Cortex of kidney (tissue), 1 donor: ENCODE results near the gene OLFM1.

ENCODE experiments used
- DNase-seq: peaks from one replicate; lab custom pipeline; 2025; lab: John Stamatoyannopoulos, UW

Gene OLFM1

DNA sequence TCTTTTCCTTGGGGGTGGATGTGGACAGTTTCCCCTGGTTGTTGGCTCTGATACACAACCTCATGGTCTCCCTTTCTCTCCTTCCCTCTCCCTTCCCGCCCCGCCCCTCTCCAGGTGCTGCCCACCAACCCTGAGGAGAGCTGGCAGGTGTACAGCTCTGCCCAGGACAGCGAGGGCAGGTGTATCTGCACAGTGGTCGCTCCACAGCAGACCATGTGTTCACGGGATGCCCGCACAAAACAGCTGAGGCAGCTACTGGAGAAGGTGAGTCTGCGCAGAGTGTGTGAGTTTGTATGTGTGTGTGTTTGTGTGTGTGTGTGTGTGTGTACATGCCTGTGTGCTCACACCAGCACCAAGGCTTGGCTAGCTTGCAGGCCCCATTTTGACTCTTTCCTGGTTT is 2.6 kb downstream of the OLFM1 start:
- DNase-seq: no peak

DNA sequence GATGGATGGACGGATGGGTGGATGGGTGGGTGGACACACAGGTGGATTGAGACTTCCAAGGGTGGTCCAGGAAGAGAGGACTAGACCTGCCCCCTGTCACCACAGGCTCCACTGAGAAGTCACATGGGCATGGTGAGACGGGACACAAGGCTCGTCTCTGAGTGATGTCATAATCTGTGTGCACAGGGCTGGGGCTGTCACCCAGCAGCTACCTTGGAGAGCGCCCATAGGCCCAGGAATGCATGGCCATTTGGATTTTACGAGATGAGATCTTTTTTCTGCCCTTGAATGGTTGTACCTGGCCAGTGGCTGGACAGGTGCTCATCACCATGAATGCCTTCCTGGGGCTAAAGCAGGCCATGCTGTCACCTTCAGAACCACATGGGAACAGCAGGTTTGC is 3.1 kb downstream of the OLFM1 start:
- DNase-seq: no peak

DNA sequence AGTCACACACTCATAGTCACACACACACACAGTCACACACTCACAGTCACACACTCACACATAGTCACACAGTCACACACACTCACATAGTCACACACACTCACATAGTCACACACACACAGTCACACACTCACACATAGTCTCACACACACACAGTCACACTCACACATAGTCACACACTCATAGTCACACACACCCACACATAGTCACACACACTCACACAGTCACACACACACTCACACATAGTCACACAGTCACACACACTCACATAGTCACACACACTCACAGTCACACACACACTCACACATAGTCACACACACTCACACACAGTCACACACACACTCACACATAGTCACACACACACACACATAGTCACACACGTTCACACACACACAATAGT is 4.1 kb downstream of the OLFM1 start:
- no peak for DNase-seq

DNA sequence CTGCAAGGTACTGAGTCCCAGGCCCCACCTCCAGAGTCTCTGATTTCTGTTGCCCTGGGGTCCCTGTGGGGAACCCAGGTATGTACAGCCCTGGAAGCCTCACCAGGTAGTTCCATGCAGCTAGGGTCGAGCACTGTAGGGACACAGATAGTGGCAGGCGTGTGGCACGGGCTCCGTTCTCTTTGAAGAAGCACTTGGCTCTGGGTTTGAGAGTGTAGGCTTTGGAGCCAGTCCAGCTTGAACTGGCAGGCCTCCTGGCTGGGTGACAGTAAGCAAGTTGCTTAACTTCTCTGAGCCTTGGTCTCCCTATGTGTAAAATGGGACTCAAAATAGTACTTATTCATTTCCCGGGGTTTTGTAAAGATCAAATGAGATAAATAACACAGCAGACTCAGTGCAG is 5.6 kb downstream of the OLFM1 start:
- DNase-seq: no peak

DNA sequence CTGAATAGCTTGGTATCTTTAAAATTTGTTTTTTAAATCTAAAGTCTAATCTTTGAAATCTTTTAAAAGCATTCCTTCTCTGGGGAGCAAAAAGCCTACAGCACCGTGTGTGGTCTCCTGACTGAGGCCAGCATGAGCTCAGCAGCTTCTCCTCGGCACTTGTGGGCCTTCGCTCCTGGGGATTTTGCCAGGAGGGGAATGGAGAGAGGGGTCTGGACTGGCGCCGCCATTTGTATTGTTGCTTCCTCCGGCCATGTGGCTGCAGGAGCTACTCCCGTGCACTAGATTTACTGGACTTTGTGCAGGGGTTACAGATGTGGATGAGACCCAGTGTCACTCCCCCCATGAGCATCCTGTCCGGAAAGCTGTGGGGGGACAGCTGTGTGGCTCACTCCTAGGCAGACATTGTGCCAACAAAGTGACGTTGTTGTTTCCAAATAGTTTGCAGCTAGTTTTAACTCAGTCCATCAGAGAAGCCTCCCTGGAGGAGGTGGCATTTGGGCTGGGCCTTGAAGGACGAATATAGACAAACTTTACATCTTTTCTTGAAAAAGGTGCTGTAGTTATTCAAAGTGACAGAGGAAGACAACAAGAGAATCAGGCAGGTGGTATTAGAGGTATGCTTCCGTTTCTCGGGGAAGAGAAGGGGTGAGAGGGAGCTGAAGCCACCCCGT is 6.6 kb downstream of the OLFM1 start:
- no peak for DNase-seq

DNA sequence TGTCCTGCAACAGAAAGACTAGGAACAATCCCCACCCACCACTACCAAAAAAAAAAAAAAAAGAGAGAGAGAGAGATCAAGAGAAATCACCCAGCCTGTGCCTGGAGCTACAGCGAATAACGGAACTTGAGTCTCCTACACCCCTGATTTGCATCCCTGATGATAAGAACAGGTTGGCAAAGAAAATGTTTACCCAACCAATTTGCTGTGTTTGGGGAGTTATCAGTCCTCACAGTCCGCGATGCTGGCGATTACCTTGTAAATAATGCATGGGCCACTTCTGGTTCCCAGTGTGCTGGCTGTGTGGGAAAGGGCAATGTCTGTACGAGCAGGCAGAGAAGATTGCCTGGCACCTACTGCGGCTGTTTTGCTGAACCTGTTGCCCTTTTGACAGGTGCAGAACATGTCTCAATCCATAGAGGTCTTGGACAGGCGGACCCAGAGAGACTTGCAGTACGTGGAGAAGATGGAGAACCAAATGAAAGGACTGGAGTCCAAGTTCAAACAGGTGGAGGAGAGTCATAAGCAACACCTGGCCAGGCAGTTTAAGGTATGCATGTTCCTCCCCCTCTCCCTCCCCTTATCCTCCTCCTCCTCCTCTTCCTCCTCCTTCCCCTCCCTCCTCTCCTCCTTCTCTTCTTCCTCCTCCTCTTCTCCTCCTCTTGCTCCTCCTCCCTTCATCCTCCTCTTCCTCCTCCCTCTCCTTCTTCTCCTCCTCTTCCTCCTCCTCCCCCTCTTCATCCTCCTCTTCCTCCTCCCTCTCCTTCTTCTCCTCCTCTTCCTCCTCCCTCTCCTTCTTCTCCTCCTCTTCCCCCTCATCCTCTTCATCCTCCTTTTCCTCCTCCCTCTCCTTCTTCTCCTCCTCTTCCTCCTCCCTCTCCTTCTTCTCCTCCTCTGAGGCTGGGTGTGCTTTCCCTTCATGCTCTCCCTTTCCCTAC is 8.3 kb downstream of the OLFM1 start:
- no peak for DNase-seq

DNA sequence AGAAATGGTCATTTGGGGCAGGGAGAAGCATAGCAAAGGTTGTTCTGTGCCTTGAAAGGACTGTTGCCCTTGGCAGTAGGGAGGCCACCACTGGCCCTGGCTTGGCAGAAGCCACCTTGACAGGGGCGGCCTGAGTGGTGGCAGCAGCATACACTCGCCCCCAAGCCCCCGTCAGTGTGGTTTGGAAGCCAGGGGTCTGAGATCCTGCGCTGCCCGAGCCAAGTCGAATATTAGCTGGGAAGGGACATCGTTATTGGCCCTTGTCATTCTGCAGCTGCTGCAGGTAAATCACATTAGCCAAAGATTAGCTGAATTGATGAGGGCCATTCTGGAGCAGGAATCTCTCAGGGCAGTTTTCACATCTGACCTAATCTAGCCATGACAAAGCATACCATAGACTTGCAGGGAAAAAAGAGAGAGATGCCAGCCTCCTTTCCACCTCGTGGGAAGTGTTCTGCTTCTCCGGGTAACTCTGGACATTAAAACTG is 9.0 kb downstream of the OLFM1 start:
- no peak for DNase-seq

DNA sequence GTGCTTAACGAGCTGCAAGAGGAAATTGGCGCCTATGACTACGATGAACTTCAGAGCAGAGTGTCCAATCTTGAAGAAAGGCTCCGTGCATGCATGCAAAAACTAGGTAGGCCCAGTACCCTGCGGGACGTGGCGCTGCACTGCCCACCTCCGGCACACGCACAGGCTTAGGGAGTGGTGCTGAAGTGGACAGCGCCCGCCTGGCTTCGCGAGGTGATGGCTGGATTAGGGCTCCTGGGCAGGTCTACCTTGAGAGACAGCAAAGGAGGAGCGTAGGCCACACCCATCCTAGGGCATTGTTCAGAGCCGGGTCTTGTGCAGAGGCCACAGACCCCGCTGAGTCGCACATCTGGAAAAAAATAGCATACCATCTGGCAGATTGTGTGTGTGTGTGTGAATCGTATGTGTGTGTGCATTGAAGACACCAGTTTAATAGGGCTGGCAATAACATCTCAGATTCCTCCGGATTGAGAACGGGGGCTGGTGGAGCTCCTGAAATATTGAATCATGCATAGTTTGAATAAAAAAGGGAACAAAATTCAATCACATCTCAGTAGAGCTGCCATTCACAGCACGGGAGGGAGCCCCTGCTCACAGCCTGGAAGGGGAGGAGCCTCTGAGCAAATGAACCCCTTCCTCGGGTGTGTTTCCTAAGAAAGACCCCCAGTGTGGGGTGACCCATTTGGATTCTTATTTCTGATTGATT is 11.1 kb downstream of the OLFM1 start:
- DNase-seq: no peak

DNA sequence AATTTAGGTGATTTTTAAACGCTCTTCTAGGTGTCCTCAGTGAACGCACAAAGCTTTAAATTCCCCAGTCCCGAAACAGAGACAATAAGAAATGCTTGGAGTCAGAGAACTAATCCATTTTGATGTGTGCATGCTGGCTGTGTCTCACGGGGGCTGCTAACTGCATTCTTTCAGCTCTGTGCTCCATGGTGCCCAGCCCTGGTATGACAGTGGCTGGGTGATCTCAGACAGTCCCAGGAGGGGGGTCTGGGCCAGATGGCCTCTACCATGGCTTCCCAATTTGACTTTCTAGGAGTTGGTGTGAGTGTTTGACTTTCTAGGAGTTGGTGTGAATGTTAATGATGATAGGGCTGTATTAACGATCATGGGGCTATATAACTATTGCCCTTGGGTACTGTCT is 12.1 kb downstream of the OLFM1 start:
- DNase-seq: no peak

DNA sequence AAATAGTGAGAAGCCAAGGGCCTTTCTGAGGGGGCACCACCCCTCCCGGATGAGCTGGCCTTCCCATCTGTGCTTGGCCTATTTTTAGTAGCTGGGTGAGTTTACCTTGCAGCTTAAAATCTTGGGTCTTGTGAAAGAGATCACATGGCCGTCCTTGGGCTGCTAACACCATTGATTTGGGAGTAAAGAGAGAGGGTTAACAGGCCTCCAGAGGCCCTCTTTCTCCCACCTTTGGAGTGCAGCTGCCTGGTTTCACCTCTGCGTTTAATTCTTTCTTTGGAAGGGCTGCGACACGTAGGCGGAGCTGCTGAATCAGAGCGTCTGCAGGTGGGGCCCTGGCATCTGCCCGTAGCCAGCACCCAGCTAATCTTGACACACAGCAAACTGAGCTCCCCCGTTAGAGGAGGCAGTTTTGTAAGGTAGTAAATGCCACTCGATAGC is 12.8 kb downstream of the OLFM1 start:
- DNase-seq: no peak

DNA sequence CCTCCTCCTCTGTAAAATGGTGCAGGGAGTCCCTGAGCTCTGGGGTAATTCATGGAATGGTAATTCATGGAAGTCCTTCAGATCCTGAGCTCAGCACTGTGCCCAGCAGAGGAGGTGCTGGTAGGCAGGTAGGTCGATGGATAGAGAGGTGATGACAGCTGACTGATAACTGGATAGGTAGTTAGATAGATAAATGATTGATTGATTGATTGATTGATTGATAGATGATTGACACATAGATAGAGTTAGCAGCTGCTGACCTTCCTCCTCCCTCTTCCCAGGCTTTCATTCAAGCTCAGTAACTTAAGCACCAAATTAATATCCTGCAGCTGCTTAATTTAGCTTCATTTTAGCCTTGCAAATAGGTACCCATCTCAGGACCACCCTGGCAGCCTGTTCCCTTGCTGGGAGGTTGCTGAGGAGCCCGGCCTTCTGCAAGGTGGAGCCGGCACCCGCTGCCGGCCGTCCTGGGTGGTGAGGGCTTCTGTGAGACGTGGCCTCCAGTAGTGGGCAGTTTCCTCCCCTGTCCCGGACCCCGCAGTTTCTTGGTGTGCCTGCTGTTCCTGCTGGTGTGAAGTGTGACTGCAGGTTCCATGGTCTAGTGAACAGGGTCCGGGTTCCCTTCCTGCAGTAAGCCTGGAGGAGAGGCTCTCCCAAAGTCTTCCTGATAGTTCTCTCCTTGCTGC is 13.4 kb downstream of the OLFM1 start:
- DNase-seq: no peak

DNA sequence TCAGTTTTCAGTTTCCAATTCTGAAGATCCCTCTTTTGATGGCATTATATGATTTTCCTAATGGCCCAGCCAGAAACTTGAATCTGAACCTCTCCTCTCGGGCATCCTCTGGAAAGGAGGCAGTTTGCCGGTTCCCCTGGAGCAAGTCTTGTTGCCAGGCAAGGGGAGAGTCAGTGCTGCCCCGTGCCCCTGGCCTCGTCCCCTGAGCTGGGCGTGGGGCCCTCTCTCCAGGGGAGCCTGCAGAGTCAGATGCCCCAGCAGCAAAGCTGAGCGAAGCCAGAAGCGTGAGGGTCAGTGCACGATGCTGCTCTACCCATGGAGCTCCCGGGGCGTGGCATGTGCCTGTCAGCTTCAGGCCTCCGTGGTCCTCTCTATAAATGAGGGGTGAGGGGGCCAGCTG is 14.0 kb downstream of the OLFM1 start:
- DNase-seq: no peak

DNA sequence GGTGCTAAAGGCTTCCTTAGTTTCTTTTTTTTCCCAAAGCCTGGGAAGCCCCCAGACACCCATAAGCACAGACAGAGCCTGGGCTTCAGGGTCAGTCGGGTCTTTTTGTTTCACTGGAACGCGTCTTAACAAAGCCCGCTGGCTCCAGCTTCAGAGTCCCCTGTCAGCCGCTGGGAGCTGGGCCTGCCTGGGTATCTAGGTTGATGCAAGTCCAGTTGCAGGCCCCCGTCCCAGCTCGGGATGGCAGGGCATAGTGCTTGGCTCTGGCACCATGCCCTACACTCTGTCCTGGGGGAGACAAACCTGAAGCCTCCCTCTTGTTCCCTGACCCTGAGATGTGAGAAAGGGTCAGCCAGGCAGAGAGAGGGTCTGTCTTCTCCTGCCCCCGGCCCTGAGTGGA is 14.5 kb downstream of the OLFM1 start:
- DNase-seq: no peak

DNA sequence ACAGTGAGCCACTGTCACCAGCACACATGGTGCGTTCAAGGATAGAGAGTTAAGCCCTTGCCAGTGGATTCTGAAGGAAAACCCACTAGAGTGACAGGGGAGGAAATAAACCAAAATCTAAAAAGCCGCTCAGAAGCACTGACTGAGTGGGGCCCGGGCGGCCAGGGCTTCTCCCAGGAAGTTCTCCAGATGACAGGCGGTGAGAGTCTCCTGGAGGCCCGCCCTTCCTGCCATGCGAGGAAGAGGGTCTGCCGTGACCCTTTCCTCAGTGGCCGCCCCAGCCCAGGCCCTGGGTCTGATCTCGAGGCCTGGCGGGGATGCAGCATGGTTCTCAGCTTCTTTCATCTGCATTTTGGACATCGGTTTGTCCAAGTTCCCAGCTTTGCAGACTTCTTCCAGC is 14.9 kb downstream of the OLFM1 start:
- no peak for DNase-seq

DNA sequence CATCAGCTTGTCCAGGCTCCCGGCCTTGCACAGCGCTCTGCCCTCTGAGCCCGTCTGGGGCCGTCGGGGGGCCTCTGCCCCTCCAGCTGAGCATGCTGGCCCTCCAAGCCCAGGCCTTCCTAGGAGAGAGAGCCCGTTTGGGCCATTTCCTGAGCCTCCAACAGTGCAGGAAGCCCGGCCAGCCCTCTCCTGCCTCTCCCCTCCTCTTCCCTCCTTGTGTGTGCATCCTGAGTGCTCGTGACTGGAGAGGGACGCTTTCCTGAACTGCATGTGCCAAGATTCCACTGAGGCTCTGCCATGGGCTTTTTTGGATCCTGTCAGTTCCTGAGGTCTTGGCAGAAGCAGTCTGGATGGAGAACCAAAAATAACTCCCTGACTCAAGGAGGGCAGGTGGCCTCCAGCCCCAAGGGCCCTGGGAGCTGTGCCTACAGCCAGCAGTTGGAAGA is 15.6 kb downstream of the OLFM1 start:
- no peak for DNase-seq

DNA sequence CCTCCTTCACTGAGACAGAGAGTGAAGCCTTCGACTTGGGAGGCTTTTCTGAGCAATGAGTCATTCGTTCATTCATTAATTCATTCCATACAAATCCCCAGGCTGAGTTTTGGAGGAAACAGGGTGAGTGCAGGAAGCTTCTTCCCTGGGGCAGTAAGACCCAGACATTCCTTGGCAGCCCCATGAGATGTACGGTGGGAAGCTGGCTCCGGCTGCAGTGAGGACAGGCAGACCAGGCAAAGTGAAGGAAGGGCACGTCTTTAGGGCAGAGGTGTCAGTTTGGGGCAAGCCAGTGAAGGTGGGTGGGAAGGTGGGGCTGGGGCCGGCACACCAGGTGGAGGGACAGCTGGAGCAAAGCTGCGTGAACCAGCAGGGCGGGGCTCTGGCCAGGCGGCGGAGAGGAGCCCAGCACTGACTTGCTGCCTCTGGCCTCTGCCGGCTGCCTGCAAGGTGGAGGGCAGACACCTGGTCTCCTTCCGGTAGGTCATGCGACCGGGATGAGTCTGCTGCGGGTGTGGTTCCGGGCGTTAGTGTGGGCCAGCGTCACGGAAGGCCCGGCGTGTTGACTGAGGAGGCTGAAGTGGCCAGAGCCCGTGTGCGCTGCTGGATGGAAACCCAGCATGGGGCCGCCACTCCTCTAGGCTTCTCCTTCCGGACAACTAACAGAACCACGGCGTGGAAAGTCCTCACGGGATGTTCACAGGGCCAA is 16.6 kb downstream of the OLFM1 start:
- no peak for DNase-seq

DNA sequence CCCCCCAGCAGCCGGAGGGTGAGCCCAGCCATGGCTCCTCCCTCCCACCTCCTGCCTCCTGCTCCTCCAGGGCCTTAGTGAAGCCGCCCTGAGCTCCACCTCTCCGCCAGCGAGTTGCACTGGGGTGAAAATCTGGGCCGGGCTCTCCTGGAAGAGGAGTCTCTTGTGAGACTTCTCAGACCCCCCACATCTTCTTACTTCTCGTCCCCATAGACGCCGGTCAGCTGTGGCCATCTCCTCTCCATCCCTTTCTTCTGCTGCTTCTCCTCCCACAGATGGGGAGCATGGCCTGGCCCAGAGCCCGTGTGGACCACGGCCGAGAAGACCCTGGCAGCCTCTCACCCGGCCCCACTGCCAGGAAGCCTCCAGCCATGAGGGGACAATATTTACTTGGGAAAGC is 17.3 kb downstream of the OLFM1 start:
- no peak for DNase-seq

DNA sequence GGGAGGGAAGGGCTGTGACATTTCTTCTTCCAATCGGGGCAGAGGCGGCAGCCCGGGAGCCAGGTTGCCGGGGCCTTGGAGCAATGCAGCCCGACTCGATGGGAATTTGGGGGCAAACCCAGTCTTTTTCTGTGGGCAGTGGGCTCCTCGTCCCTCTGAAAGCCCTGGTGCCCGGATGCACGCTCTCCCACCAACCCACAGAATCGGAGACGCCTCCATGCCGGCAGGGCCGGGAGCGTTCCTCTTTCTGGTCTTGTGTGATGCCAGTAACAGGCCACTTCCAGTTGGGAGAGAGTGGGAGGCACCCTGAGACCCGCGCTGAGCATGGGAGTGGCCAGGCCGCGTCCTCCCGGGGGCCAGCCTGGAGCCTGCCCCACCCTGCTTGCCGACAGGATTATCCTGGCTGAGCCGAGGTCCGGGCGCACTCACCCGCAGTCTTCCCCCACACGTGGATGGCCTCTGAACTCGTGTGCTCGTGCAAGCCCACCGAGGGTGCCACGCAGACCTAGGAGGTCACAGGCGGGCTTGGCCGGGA is 17.8 kb downstream of the OLFM1 start:
- no peak for DNase-seq

DNA sequence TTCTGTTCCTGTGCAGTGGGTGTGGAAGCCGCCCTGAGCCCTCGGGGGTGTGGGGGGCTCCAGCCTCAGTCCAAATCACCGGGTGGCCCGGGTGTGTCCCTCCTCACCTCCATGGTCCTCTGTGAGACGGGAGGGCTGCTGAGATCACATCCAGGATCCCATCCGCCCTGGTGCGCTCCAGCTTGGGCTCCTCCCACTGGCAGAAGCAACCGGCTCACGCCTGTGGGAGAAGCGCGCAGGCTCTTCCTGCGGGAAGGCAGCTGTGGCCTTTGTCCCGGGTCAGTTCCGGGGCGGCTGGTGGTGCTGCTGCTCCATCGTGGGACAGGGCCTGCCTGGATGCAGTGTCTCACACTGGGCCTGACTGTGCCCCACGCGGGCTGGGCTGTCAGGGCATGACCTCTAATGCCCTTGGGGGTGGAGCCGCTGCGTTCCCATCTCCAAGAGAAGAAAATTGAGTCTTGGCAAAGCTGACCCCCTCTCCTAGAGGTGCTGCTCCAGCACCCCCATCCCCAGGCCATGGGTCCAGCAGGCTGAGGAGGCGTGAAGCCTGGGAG is 18.5 kb downstream of the OLFM1 start:
- no peak for DNase-seq

DNA sequence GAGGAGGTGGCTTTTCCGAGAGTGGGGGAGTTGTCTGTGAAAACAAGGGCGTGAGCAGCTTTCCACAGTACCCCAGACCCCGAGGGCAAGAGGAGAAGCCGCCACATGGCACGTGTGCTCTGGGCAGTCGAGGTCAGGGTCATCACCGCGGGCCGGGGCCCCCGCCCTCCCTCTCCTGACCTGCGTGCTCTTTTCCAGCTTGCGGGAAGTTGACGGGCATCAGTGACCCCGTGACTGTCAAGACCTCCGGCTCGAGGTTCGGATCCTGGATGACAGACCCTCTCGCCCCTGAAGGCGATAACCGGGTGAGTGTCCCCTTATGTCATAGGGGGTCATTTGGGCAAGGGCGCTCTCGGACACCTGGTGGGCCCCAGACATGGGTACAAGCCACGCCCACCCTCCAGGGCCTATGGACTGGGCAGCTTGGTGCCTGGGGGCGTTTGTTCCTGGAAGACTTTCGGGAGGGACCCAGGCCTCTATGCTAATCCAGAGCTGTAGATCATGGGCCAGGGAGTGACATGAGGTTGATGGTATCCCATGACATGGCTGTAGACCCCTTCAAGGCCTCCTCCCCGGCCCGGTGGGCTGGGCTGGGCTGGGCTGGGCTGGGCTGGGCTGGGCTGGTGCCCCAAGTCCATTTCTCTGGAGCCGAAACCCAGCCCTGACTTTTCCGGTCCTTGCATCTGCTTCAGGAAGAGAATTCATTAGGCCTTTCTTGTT is 19.2 kb downstream of the OLFM1 start:
- no peak for DNase-seq
